Upper lobe of right lung (tissue), 1 donor: Measurements from ENCODE around the gene SEC23B. TPM values are rescaled to one million over a fixed set of nuclear protein-coding genes. Genes with fewer than 3 reads are reported as not detected.
A peak's percentile ranks its signal among the peaks of the same experiment; 100 is the strongest.

Experiments
- ATAC-seq: fragments of 200-7000 bp; cut with Tn5 transposase; one replicate; pipeline ENCODE4 v1.9.1; 2020; ENCODE audit warnings: mild to moderate bottlenecking, moderate library complexity
- DNase-seq: peaks from one replicate; pipeline ENCODE4 v3.0.0-alpha.2; 2020
- H3K27ac ChIP-seq: fragments of 200-600 bp; one replicate; pipeline ENCODE4 v1.8.0; 2022
- H3K27me3 ChIP-seq: fragments of 200-600 bp; one replicate; pipeline ENCODE4 v1.8.0; 2022; ENCODE audit warnings: mild to moderate bottlenecking
- H3K36me3 ChIP-seq: fragments of 200-600 bp; one replicate; pipeline ENCODE4 v1.8.0; 2022
- H3K4me1 ChIP-seq: fragments of 200-600 bp; one replicate; pipeline ENCODE4 v1.8.0; 2022
- H3K4me3 ChIP-seq: fragments of 200-600 bp; one replicate; pipeline ENCODE4 v1.8.0; 2022; ENCODE audit warnings: mild to moderate bottlenecking
- H3K9me3 ChIP-seq: fragments of 200-600 bp; one replicate; pipeline ENCODE4 v1.8.0; 2022
- CTCF ChIP-seq: fragments of 200-600 bp; IDR thresholded peaks from one replicate; pipeline ENCODE4 v1.8.0; 2022; ENCODE audit warnings: antibody characterized with exemption
- intact Hi-C: fragments of 100-400 bp; cut with DNase I; formaldehyde crosslinking; loops from one replicate; pipeline ENCODE4 v1.11.0; 2022
- total RNA-seq: library from RNA; stranded (reverse); fragmentation: NEBNext Ultra II Directional; extraction: Animal tissue kit (Norgen Biotek cat#: 25700); gene quantifications from one replicate; pipeline ENCODE4 v1.2.1, GENCODE V29; 2021
- donor health status: DM: no; HTN: yes; CAD: no; lungs with severe emphysema.

SEC23B gene
- total RNA-seq, 1 donor from 2014 or later: 62.9 TPM

- no peak for TF ChIP-seq CTCF
- intact Hi-C loops: no loop called here
- H3K4me3 ChIP-seq: peak within 1 kb of the TSS; percentile 94
- peak; percentile 98 for DNase-seq
- H3K36me3 ChIP-seq: peaks cover 24% of the 10 kb centered on the region
- peak; percentile 100 for ATAC-seq
- H3K27ac ChIP-seq: peak within 1 kb of the TSS; percentile 90
- no peaks in the 10 kb centered on the region for H3K9me3 ChIP-seq
- no peaks in the 10 kb centered on the region for H3K27me3 ChIP-seq
- H3K4me1 ChIP-seq: peaks cover 10% of the 10 kb centered on the region
These were observed 59.4 kb downstream of the SEC23B start, which contains the start of gene SMIM26 for GRCh38 chr20:18566892-18567738. Gene SMIM26 (plus strand): TSS chr20:18567432. CDS start chr20:18567479, 47 bp downstream.

- Histone ChIP-seq H3K4me1 (peaks cover 10% of the 10 kb centered on the region), H3K27ac (peak overlapping the region; percentile 90), H3K9me3 (no peaks in the 10 kb centered on the region), H3K27me3 (no peaks in the 10 kb centered on the region), H3K36me3 (peaks cover 19% of the 10 kb centered on the region), H3K4me3 (peak overlapping the region; percentile 94)
- DNase-seq (no peak), ATAC-seq (no peak)
- TF ChIP-seq CTCF: no peak
- intact Hi-C loops: no loop called here
These were observed 60.0 kb downstream of the SEC23B start for GRCh38 chr20:18567739-18568091.

GRCh38 chr20:18571009-18571408 is 63.3 kb downstream of the SEC23B start:
- peaks cover 13% of the 10 kb centered on the region for H3K36me3 ChIP-seq
- intact Hi-C loops: no loop called here
- TF ChIP-seq CTCF: no peak

GRCh38 chr20:18571578-18571977 is 63.8 kb downstream of the SEC23B start:
- ATAC-seq: no peak
- intact Hi-C loops: no loop called here
- peaks cover 13% of the 10 kb centered on the region for H3K36me3 ChIP-seq
- no peak overlapping the region for H3K4me3 ChIP-seq
- H3K27ac ChIP-seq: no peak overlapping the region
- no peaks in the 10 kb centered on the region for H3K9me3 ChIP-seq
- H3K4me1 ChIP-seq: peaks cover 8% of the 10 kb centered on the region
- no peak for TF ChIP-seq CTCF
- H3K27me3 ChIP-seq: no peaks in the 10 kb centered on the region
- no peak for DNase-seq

More at GRCh38 chr20:18571009-18571408, 63.3 kb downstream of the SEC23B start:
- DNase-seq (no peak), ATAC-seq (no peak)
- no peak overlapping the region for H3K27ac ChIP-seq
- no peaks in the 10 kb centered on the region for H3K9me3 ChIP-seq
- peaks cover 10% of the 10 kb centered on the region for H3K4me1 ChIP-seq
- no peak overlapping the region for H3K4me3 ChIP-seq
- H3K27me3 ChIP-seq: no peaks in the 10 kb centered on the region

GRCh38 chr20:18577942-18578341 is 70.2 kb downstream of the SEC23B start:
- Histone ChIP-seq H3K4me1 (no peaks in the 10 kb centered on the region), H3K4me3 (no peak overlapping the region), H3K27me3 (no peaks in the 10 kb centered on the region), H3K36me3 (no peaks in the 10 kb centered on the region), H3K9me3 (no peaks in the 10 kb centered on the region), H3K27ac (no peak overlapping the region)
- intact Hi-C loops: no loop called here
- DNase-seq: no peak
- TF ChIP-seq CTCF: no peak
- ATAC-seq: no peak
